Stimulated activated CD8-positive, alpha-beta memory T cell treated with anti-CD3 and anti-CD28 coated beads, Interleukin-15, amount 100 ng/mL, for 48 hours (primary cell): ENCODE measurements around the gene PEAK3.

Experiments used
- DNase-seq, 2 donors: peaks; one replicate each; pipeline ENCODE4 v3.0.0-alpha.2; 2020; ENCODE audit warnings: low read depth in 2 of 2

The PEAK3 gene, protein sequence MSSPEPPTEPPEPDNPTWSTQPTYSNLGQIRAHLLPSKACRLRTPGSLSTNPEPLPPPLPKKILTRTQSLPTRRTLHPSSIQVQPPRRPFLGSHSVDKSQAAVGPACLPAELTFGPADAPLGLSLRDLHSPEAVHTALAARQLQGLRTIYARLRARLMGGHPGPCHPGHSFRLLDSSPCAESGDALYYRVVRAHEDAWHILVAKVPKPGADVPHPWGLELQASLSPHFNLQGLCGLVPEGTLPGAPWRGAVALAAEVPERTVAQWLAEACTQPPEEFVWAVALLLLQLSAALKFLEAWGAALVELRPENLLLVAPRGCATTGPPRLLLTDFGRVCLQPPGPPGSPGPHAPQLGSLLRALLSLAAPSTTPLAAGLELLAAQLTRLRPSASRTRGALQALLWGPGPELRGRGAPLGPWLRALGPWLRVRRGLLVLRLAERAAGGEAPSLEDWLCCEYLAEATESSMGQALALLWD

DNA sequence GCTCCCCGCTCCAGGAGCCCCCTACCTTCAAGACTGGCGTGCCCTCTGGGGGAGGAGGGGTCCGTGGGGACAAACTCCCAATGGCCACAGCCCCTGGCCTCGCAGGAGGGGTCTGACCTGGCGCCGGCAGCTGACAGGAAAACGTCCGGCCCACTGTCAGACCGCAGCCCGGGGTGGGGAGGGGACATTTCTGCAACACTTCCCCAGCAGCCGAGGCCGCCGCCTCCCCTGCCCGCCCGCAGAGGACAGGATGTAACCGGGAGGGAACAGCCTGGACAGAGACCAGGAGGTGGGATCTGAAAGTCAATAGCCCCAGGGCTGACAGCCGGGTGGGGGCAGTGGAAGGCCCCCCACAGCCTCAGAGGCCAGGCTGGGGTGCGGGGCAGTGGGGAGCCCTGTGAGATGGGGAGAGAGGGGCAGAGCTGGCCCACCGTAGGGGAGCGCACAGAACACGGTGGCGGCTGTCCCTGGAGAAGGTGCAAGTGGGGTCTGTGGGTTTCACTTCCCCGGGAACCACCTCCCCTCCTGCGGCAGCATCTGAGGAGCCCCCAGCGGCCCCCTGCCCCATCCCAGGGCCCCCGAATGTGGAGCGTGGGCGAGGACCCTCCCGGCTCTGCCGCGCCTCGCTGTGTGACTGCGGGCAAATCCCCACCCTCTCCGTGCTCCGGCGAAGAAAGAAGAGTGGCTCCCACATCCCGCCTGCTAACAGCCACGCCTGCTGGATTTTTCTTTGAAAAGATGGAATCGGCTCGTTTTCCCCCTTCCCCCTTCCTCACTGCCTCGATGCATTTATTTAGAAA lies at the start of gene PEAK3:
PEAK3 (minus strand) TSS at position 114 of the 800 bp plus-strand sequence. CDS start 1,244 bp downstream, outside the sequence.
- DNase-seq = no peak

DNA sequence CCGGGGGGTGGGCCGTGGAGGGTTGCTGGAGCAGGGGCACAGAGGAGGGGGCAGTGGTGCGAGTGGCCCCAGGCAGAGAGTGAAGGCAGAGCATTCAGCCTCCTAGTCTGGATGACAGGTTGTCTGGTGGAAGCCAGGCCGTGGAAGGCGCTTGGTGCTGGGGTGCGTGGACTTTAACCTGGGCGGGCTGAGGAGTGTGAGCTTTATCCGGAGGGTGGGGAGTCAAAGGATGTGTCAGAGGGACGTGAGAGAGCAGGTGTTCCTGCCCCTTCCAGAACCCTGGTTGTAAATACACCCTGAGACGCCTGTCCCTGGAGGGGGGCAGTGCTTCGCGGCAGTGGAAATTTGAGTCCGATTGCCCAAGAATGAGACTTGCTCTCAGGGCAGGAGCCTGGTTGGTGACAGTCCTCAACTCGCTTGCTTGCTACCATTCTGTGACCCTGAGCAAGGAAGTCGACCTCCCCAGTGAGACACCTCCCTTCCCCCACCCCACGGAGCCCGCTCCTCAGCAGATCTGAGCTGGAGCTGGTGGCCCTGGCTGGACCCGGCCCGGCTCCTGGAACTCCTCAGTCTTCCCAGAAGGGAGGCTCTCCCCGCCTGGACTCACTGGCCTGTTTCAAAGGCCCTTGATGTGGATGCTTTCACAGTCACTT lies 48.8 kb upstream of the PEAK3 start:
- DNase-seq = no peak

DNA sequence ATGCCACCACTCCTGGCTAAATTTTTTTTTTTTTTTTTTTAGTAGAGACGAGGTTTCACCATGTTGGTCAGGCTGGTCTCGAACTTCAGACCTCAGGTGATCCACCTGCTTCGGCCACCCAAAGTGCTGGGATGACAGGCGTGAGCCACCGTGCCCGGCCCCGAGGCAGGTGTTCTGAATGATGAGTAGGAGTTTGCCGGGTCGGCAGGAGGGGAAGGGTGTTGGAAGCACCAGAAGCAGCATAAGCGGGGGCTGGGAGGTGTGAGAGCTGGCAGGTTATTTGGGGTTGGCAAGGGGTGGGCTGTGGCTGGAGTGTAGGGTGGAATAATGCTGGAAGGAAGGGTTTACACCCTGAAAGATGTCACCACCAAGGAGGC lies 48.3 kb upstream of the PEAK3 start:
- no peak for DNase-seq

DNA sequence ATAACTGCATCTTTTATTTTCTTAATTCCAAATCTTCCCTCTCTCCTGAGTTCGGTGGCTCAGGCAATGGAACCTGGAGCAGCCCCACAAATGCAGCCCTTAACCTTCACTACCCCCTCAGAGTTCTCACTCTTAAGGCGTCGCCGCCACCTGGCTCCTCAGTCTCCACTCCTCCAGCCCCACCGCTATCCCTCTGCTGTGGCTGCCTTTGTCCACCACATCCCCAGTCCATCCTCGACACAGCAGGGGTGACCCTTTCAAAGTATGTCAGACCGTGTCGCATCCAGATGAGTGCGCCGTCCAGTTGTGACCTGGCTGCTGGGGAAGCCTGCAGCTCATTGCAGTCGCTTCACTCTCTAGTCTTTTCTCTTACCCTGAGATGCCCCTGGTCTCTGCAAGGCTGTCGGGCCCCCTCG lies 47.5 kb upstream of the PEAK3 start:
- no peak for DNase-seq

DNA sequence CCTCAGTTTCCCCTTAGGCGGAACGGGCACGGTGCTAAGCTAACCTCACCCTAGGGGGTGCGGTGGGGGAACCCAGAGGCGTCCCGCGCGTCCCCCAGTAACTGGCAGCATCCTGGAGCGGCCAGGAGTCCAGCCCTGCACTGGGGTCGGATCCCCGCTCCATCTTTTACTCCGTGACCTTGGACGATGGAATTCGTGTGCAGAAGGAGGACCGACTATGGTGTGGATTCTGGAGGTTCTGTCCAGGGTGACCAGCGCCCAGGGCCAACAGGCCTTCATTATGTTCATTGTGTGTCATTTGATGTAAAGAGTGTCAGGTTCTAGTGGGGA lies 47.1 kb upstream of the PEAK3 start:
- no peak for DNase-seq

DNA sequence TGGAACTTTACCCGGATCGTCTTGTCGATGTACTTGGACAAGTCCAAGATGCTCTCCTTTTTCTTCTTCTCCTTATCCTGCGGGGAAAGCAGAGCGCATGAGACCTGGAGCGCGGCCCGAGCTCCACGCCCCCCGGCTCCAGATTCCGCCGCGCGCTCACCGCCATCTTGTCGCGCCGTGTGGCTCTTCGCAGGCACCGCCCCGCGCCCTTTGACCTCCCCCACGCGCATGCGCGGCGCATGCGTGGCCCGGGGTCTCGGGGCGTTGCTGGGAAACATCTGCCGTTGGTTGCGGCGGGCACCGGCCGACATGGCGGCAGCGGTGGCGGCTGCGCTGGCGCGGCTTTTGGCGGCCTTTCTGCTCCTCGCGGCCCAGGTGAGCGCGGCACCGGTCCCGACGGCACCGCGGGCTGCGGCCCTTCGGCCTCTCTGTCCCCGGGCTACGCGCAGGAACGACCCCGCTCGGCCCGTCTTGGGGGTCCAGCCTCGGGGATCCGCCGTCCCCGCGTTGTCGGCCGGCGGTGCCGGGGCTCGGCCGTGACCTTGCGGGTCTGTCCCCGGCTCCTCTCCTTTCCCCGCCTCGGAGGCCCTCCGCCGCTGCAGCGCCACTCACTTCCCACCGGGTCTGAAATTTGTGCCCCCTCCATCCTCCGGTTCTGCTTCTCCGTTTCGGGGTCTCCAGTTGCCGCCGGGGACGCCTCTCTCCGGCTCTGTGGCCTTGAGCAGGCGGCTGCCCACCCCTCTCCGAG lies 46.6 kb upstream of the PEAK3 start, which contains the start of the genes LSM7 and SPPL2B:
LSM7 (minus strand) TSS at position 186 of the 748 bp plus-strand sequence; CDS start at position 166, 20 bp downstream.
SPPL2B (plus strand) TSS at position 284 of the 748 bp plus-strand sequence; CDS start at position 310, 26 bp downstream.
- peak; percentile 87 to 89 for DNase-seq

DNA sequence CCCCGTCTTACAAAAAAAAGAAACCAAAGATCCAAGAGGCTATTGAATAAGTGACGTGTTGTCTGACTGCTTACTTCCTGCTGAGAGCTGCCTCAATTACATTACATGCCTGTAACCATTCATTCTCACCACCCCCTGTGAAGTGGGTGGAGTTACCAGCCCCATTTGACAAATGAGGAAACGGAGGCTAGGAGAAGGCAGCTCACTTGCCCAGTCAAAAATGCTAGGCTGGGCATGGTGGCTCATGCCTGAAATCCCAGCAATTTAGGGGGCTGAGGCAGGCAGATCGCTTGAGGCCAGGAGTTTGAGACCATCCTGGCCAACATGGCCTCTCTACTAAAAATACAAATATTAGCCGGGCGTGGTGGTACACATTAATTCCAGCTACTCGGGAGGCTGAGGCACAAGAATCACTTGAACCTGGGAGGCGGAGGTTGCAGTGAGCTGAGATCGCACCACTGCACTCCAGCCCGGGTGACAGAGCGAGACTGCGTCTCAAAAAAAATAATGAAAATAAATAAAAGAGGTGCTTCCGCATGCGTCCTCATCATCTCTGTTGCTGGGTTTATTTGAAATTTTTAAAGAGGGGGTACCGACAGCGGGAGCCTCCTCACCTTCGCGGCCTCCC lies 45.9 kb upstream of the PEAK3 start:
- DNase-seq = peak; percentile 40 to 50

DNA sequence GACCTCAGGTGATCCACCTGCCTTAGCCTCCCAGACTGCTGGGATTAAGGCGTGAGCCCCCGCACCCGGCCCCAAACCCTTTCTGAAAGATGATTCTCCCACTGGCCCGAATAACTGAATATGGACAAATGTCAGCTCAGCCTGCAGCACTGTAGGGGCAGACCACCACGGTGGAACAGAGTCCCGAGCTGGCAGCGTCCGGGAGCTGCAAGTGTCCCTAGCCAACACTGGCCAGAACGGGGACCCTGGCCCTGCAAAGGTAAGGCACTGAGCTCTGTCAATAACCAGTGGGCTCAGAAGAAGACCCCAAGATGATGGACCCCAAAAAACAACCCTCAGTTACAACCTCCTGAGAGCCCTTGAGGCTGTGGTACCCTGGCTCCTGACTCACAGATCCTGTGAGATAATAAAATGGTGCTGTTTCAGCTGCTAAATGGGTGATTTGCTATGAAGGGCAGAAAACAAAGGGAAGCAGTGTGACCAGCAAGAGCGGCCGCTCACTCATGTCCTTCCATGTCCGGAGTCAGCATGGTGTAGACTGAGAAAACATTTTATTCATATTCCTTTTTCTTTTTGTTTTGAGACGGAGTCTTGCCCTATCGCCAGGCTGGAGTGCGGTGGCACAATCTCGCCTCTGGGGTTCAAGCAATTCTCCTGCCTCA lies 44.9 kb upstream of the PEAK3 start:
- no peak for DNase-seq

DNA sequence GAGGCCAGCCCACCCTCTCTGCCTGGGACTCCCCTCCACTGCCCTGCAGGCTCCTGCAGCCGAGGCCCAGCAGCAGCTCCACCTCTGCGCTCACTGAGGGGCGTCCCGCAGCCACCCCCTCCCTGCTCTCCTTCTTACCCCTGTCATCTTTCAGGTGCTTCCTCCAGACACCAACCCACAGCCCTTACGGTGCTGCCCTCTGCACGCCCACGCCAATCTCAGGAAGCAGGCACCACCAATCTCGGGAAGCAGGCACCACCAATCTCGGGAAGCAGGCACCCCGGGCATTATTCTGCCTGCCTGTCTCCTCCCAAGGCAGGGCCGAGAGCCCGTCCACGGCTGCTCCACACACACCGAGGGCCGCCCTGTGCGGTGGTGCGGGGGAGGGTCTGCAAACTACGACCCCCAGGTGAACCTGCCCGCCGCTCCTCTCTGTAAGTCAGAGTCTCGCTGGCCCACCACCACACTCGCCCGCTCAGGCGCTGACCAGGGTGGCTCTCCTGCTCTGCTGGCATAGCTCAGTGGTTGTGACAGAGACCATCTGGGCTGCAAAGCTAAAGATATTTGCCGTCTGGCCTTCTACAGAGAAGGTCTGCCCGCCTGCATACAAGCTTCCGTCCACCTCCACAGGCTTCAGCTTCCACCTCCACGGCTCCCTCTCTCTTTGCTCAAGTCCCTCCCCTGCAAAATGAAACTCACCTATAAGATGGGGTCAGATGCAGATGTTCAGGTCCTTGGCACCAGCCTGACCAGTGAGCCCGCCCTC lies 43.5 kb upstream of the PEAK3 start:
- no peak for DNase-seq

DNA sequence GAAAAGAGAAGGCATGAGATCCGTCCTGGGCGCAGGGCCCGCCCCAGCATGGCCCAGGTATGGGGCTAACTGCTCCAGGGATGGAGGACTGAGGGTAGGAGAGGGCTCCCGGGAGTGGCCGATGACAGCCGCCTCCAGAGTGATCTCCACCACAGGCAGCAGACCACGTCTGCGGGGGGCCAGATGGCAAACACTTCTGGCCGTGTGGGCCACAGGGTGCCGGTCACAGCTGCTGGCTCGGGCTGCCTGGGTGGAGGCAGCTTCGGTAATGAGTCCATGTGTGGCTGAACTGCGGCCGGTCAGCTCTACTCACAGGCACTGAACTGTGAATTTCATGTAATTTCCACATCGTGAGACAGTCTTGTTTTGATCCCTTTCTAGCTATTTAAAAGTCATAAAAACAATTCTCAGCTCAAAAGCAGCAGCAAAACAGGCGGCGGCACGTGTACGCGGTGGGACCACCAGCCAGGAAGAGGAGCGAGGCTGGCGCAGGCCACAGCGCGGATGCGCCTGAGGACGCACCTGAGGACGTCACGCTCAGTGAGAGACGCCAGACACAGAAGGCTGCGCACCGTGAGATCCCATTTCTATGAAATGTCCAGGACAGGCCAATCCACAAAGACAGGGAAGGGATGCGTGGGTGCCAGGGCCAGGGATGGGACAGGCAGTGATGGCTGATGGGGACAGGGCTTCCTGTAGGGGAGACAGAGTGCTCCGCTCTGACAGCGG lies 42.4 kb upstream of the PEAK3 start:
- DNase-seq = no peak

DNA sequence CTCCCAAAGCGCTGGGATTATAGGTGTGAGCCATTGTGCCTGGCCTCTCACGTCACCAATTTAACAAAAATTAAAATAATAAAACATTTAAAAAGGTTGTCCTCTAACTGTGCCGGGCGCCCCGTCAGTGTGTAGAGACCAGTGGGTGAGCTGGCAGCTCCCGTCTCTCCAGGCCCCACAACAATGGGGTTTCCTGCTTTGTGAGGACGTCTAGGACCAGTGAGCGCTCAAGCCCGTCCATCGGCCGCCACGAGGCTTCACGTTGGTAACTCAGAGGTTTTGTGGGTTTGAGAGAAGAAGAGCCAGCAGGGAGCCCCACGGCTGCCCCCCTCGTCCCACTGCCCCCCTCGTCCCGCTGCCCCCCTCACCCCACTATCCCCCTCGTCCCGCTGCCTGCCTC lies 41.7 kb upstream of the PEAK3 start:
- no peak for DNase-seq

DNA sequence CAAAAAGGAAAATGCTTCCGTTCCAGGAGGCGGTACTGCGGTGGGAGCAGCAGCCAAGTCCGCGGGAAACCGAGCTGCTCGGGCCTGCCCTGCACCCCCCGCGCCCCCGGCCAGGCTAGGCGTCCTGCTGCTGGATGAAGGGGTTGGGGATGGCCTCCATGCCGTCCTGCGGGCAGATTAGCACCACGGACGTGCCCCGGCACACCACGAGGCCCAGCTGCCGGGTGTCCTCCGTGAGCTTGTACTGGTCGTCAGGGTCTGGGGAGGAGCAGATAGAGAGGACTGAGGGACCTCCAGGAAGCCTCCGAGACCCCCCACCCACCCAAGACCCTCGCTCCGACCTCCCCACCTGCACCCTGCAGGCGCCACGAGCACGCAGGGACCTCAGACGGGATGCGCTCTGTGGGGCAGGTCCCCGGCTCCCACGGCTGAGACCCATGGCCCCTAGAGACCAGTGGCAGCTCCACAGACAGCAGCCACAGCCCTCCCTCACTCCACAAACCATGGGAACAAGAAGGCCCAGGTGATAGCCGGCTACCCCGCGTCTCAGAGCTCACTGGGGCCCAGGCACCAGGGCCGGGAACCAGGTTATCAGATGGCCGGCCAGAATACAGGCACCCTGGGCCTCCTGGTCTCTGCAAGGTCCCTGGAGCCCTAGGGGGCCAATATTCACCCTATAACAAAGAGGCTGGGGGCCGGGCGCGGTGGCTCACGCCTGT lies 39.7 kb upstream of the PEAK3 start:
- DNase-seq = no peak

DNA sequence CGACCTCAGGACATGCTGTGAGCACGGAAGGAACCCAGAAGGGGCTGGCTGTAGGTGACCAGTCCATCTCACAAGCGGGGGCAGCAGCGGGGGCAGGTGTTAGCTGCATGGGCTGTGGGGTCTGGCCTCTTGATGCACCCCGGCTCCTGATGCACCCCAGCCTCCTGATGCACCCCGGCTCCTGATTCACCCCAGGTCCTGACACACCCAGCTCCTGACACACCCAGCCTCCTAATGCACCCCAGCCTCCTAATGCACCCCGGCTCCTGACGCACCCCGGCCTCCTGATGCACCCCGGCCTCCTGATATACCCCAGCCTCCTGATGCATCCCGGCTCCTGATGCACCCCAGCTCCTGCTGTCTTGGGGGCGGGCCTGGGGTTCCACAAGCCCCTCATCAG lies 39.0 kb upstream of the PEAK3 start:
- DNase-seq = no peak

DNA sequence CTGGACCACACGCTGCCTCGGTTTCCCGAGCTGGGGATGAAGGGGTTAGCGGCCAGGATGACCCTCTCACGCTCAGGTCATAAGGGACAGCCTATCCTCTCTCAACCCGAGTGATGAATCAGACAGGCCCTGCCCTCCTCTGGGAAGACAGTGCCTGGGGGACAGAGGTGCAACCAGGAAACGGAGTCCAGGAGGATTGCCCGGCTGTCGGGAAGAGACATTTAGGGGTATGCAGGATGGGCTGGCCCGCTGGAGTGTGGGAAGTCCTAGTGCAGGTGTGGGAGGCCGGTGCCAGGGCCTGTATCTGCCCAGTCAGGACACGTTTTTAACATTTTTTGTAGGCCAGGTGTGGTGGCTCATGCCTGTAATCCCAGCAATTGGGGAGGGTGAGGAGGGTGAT lies 38.1 kb upstream of the PEAK3 start:
- no peak for DNase-seq

DNA sequence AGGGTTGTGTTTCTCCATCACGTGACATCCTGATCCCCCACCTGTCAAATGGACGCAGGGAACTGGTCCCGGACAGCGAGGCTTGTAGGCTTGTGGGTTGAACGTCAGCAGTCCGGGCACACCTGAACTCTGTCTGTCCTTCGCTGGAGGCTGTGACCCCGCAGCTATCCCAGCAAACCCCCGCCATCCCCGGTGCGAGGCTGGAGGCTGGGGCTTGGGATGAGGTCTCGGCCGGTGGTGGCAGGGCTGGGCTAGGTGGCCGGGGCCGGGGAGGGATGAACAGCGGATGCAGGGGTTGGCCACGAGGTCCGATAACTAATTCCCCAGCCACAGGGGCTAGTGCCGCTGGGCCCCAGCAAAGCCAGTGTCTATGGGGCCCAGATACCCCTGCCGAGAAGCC lies 37.6 kb upstream of the PEAK3 start:
- DNase-seq = no peak

DNA sequence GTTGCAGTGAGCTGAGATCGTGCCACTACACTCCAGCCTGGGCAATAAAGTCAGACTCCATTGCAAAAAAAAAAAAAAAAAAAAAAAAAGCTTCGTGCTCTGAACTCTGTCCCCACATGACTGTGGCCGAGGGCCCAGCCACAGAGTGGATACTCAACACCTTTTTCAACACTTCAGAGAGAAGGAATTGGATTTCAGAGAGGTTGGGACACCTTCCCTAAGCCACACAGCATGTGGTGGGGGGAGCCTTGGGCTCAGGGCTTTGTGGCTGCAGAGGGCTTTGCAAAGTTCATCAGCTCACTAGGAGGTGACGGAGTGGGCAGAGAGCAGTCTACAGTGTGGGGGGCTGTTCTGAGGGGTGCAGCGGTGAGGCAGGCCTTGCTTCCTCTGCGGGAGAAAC lies 36.9 kb upstream of the PEAK3 start:
- DNase-seq = no peak

DNA sequence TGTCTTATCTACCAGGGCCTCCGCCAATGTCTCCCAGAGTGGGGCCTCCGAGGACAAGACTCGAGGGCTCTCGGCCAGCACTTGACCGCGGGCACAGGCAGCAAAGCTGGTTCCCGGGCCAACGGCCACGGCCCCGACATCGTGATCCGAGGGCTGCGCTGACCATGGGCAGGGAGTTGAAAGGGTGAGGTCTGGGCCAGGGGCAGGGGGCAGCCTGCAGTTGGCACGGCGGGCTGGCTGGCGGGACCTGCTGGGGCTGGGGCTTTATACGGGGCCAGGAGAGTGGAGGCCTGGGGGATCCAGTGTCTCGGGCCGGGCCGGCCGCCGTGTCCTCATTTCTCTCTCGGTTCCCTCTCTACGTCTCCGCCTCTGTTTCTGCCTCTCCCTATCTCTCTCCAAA lies 35.8 kb upstream of the PEAK3 start:
- DNase-seq = no peak

DNA sequence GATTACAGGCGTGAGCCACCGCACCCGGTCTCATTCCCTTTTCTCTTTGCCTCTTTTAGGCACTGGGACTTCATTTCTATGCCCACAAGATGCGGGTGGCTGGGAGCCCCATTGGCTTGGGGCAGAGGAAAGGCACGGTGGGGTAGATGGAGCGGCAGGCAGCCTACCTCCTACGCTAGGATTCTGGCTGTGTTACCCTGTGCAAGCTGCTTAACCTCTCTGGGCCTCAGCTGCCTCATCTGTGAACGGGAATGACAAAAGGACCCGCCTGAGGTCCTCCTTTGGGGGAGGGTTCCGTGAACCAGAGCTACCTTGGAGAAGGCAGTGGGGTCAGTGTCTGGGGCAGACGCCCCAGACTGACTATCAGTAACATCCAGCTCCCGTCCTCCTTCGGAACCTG lies 35.3 kb upstream of the PEAK3 start:
- no peak for DNase-seq
